Measurements from ENCODE around the gene HS6ST3.
"Not testable (repeated sequence)": the region's sequence is repeated elsewhere in the genome, so short reads cannot be mapped to it uniquely, and the experiment has no call there.

Gene HS6ST3

GRCh38 chr13:96746886-96747285, 657.0 kb downstream of the HS6ST3 start:
- no peak for DNase-seq

- no peak for DNase-seq
Observed at GRCh38 chr13:96749825-96750224, 659.9 kb downstream of the HS6ST3 start.

- DNase-seq: no peak
Observed at GRCh38 chr13:96751089-96751488, 661.2 kb downstream of the HS6ST3 start.

- no peak for DNase-seq
Observed at GRCh38 chr13:96762876-96763275, 673.0 kb downstream of the HS6ST3 start.

- no peak for DNase-seq
Observed at GRCh38 chr13:96766306-96766705, 676.4 kb downstream of the HS6ST3 start.

GRCh38 chr13:96768524-96768923, 678.6 kb downstream of the HS6ST3 start:
- peak; percentile 11 for DNase-seq

GRCh38 chr13:96769874-96770273, 680.0 kb downstream of the HS6ST3 start:
- DNase-seq: no peak

GRCh38 chr13:96771486-96772367, 681.8 kb downstream of the HS6ST3 start:
- DNase-seq: peak; percentile 16

GRCh38 chr13:96772426-96772825, 682.5 kb downstream of the HS6ST3 start:
- DNase-seq: no peak

GRCh38 chr13:96778302-96778701, 688.4 kb downstream of the HS6ST3 start:
- DNase-seq: not testable (repeated sequence)

- DNase-seq: no peak
Observed at GRCh38 chr13:96779691-96780090, 689.8 kb downstream of the HS6ST3 start.

- peak; percentile 9 for DNase-seq
Observed at GRCh38 chr13:96780105-96780504, 690.2 kb downstream of the HS6ST3 start.

GRCh38 chr13:96781141-96781540, 691.2 kb downstream of the HS6ST3 start:
- DNase-seq: no peak

- no peak for DNase-seq
Observed at GRCh38 chr13:96782186-96782585, 692.3 kb downstream of the HS6ST3 start.

GRCh38 chr13:96783057-96783456, 693.1 kb downstream of the HS6ST3 start:
- DNase-seq: no peak

GRCh38 chr13:96783511-96783910, 693.6 kb downstream of the HS6ST3 start:
- DNase-seq: no peak

GRCh38 chr13:96785986-96786385, 696.1 kb downstream of the HS6ST3 start:
- DNase-seq: no peak

GRCh38 chr13:96792188-96792587, 702.3 kb downstream of the HS6ST3 start:
- no peak for DNase-seq

- DNase-seq: no peak
Observed at GRCh38 chr13:96792736-96793403, 703.0 kb downstream of the HS6ST3 start.

GRCh38 chr13:96793404-96793755, 703.5 kb downstream of the HS6ST3 start:
- no peak for DNase-seq

- no peak for DNase-seq
Observed at GRCh38 chr13:96794669-96795068, 704.8 kb downstream of the HS6ST3 start.

GRCh38 chr13:96795670-96796069, 705.8 kb downstream of the HS6ST3 start:
- DNase-seq: no peak

- no peak for DNase-seq
Observed at GRCh38 chr13:96796091-96796633, 706.3 kb downstream of the HS6ST3 start.

- DNase-seq: no peak
Observed at GRCh38 chr13:96797136-96797535, 707.2 kb downstream of the HS6ST3 start.

Measured in fibroblast of skin of scalp (primary cell).